Activated naive CD4-positive, alpha-beta T cell treated with anti-CD3 and anti-CD28 coated beads for 36 hours (primary cell): ENCODE results near the gene CYP21A2. TPM values are rescaled to one million over a fixed set of nuclear protein-coding genes. Genes with fewer than 3 reads are reported as not detected.
"Not testable (repeated sequence)": the region's sequence is repeated elsewhere in the genome, so short reads cannot be mapped to it uniquely, and the experiment has no call there.

Experiments used
- CTCF ChIA-PET: fragments of 350-600 bp; sonication (Branson Sonifier 250); formaldehyde crosslinking; loops from one replicate; lab custom pipeline; 2021; ENCODE audit warnings: antibody characterized with exemption; lab: Charles Lee
- DNase-seq: peaks from one replicate; pipeline ENCODE4 v3.0.0-alpha.2; 2020
- H3K27ac Mint-ChIP-seq: one replicate; pipeline ENCODE4 v1.8.0; 2021; ENCODE audit warnings: mild to moderate bottlenecking, mixed read lengths
- H3K27me3 Mint-ChIP-seq: one replicate; pipeline ENCODE4 v1.8.0; 2021; ENCODE audit warnings: low read depth, mixed read lengths
- H3K36me3 Mint-ChIP-seq: one replicate; pipeline ENCODE4 v1.8.0; 2021; ENCODE audit warnings: low read depth, mixed read lengths
- H3K4me1 Mint-ChIP-seq: one replicate; pipeline ENCODE4 v1.8.0; 2021; ENCODE audit warnings: low read depth, mixed read lengths
- H3K4me3 Mint-ChIP-seq: one replicate; pipeline ENCODE4 v1.8.0; 2021; ENCODE audit warnings: mild to moderate bottlenecking, moderate library complexity, mixed read lengths
- H3K9me3 Mint-ChIP-seq: one replicate; pipeline ENCODE4 v1.8.0; 2021; ENCODE audit warnings: mixed read lengths
- intact Hi-C: fragments of 100-400 bp; cut with micrococcal nuclease; formaldehyde crosslinking; loops from one replicate; pipeline ENCODE4 v1.15.1; 2023
- total RNA-seq, 2 experiments: library from RNA; stranded (reverse); gene quantifications; one replicate each; pipeline ENCODE4 v1.2.3, GENCODE V29; 2021

The CYP21A2 gene
- total RNA-seq, 2 experiments from 2014 or later = 0.19 TPM; not detected in 1

- H3K4me1 Mint-ChIP-seq, H3K9me3 Mint-ChIP-seq, H3K36me3 Mint-ChIP-seq, H3K27me3 Mint-ChIP-seq, CTCF ChIA-PET, intact Hi-C loops, H3K4me3 Mint-ChIP-seq, H3K27ac Mint-ChIP-seq, DNase-seq: not testable (repeated sequence)
These were observed 29.6 kb upstream of the CYP21A2 start for GRCh38 chr6:32008616-32009015.

- H3K27ac Mint-ChIP-seq, H3K36me3 Mint-ChIP-seq, H3K4me1 Mint-ChIP-seq, CTCF ChIA-PET, intact Hi-C loops, H3K27me3 Mint-ChIP-seq, H3K4me3 Mint-ChIP-seq, DNase-seq, H3K9me3 Mint-ChIP-seq: not testable (repeated sequence)
These were observed 28.7 kb upstream of the CYP21A2 start for GRCh38 chr6:32009537-32009936.

- H3K4me1 Mint-ChIP-seq, DNase-seq, H3K36me3 Mint-ChIP-seq, intact Hi-C loops, H3K4me3 Mint-ChIP-seq, H3K9me3 Mint-ChIP-seq, H3K27me3 Mint-ChIP-seq, H3K27ac Mint-ChIP-seq, CTCF ChIA-PET: not testable (repeated sequence)
These were observed 27.2 kb upstream of the CYP21A2 start for GRCh38 chr6:32010856-32011530.

- DNase-seq, CTCF ChIA-PET, H3K4me1 Mint-ChIP-seq, H3K27me3 Mint-ChIP-seq, H3K4me3 Mint-ChIP-seq, H3K27ac Mint-ChIP-seq, H3K36me3 Mint-ChIP-seq, intact Hi-C loops, H3K9me3 Mint-ChIP-seq: not testable (repeated sequence)
These were observed 25.1 kb upstream of the CYP21A2 start for GRCh38 chr6:32012941-32013617.

- H3K36me3 Mint-ChIP-seq, H3K27ac Mint-ChIP-seq, intact Hi-C loops, CTCF ChIA-PET, DNase-seq, H3K4me1 Mint-ChIP-seq, H3K4me3 Mint-ChIP-seq, H3K9me3 Mint-ChIP-seq, H3K27me3 Mint-ChIP-seq: not testable (repeated sequence)
These were observed 24.5 kb upstream of the CYP21A2 start for GRCh38 chr6:32013738-32014137.

- H3K4me1 Mint-ChIP-seq, H3K9me3 Mint-ChIP-seq, intact Hi-C loops, H3K36me3 Mint-ChIP-seq, CTCF ChIA-PET, H3K4me3 Mint-ChIP-seq, H3K27me3 Mint-ChIP-seq, DNase-seq, H3K27ac Mint-ChIP-seq: not testable (repeated sequence)
These were observed 23.7 kb upstream of the CYP21A2 start, which contains the start of gene C4B for GRCh38 chr6:32014547-32014946. TSS of gene C4B (plus strand) at chr6:32014795. CDS start at chr6:32014846, 51 bp downstream.

- CTCF ChIA-PET, H3K4me1 Mint-ChIP-seq: not testable (repeated sequence)
These were observed 16.1 kb upstream of the CYP21A2 start for GRCh38 chr6:32022100-32022499.

GRCh38 chr6:32028631-32029030 is 9.6 kb upstream of the CYP21A2 start:
- H3K27me3 Mint-ChIP-seq, DNase-seq, H3K9me3 Mint-ChIP-seq, CTCF ChIA-PET, H3K4me1 Mint-ChIP-seq, H3K36me3 Mint-ChIP-seq, H3K27ac Mint-ChIP-seq, intact Hi-C loops, H3K4me3 Mint-ChIP-seq: not testable (repeated sequence)

More at GRCh38 chr6:32022100-32022499, 16.1 kb upstream of the CYP21A2 start:
- H3K27me3 Mint-ChIP-seq, H3K9me3 Mint-ChIP-seq, H3K36me3 Mint-ChIP-seq, intact Hi-C loops, H3K4me3 Mint-ChIP-seq, DNase-seq, H3K27ac Mint-ChIP-seq: not testable (repeated sequence)

- H3K27me3 Mint-ChIP-seq, H3K9me3 Mint-ChIP-seq, H3K4me1 Mint-ChIP-seq, CTCF ChIA-PET, H3K27ac Mint-ChIP-seq, H3K36me3 Mint-ChIP-seq, H3K4me3 Mint-ChIP-seq, intact Hi-C loops, DNase-seq: not testable (repeated sequence)
These were observed 8.7 kb upstream of the CYP21A2 start for GRCh38 chr6:32029553-32029952.

GRCh38 chr6:32035283-32036013 is 2.8 kb upstream of the CYP21A2 start:
- H3K9me3 Mint-ChIP-seq, intact Hi-C loops, CTCF ChIA-PET, H3K4me1 Mint-ChIP-seq, DNase-seq, H3K4me3 Mint-ChIP-seq, H3K36me3 Mint-ChIP-seq, H3K27ac Mint-ChIP-seq, H3K27me3 Mint-ChIP-seq: not testable (repeated sequence)

GRCh38 chr6:32037136-32037535 is 1.1 kb upstream of the CYP21A2 start:
- H3K36me3 Mint-ChIP-seq, intact Hi-C loops, H3K27ac Mint-ChIP-seq, CTCF ChIA-PET, DNase-seq, H3K4me3 Mint-ChIP-seq, H3K4me1 Mint-ChIP-seq, H3K9me3 Mint-ChIP-seq, H3K27me3 Mint-ChIP-seq: not testable (repeated sequence)

GRCh38 chr6:32038878-32039277 is 663 bp downstream of the CYP21A2 start:
- intact Hi-C loops, H3K9me3 Mint-ChIP-seq, H3K36me3 Mint-ChIP-seq, H3K27ac Mint-ChIP-seq, H3K27me3 Mint-ChIP-seq, DNase-seq, H3K4me1 Mint-ChIP-seq, H3K4me3 Mint-ChIP-seq, CTCF ChIA-PET: not testable (repeated sequence)
